HG03095 (cell line): ENCODE data around the gene BCKDHA.
"Not testable (repeated sequence)": the region's sequence is repeated elsewhere in the genome, so short reads cannot be mapped to it uniquely, and the experiment has no call there.

Experiments used
- ATAC-seq: cut with Tn5 transposase; IDR thresholded peaks from one replicate; pipeline ENCODE4 v1.9.1; 2021; ENCODE audit warnings: moderate library complexity; ENCODE audit not compliant: unreplicated experiment

BCKDHA gene

DNA sequence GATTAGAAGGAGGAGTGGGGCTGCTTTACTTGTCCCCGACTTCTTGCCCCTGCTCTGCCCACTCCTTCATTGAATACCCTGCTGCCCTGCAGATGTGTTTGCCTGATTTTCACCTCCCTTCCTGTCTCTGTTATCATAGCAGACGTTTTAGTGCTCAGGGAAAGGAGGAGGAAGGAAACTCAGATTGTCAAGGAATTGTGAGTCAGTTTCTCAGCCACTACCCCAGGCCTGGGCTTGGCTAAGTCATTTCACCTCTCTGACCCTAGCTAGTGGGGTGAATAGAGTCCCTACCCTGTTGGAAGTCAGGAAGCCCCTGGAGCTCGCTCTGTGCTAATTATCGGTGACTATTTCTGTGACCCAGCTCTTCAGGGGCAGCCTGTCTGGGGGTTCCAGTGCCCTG is 3.9 kb downstream of the BCKDHA start:
- no peak for ATAC-seq

DNA sequence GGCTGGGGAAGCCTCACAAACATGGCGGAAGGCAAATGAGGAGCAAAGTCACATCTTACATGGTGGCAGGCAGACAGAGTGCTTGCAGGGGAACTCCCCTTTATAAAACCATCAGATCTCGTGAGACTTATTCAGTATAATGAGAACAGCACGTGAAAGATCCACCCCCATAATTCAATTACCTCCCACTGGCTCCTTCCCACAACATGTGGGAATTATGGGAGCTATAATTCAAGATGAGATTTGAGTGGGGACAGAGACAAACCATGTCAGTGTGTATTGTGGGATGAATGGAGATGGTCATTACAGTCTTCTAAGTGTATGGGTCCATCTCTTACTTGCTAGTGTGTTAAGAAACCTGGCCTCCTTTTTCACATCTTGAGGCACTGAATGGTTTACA is 4.4 kb downstream of the BCKDHA start:
- no peak for ATAC-seq

DNA sequence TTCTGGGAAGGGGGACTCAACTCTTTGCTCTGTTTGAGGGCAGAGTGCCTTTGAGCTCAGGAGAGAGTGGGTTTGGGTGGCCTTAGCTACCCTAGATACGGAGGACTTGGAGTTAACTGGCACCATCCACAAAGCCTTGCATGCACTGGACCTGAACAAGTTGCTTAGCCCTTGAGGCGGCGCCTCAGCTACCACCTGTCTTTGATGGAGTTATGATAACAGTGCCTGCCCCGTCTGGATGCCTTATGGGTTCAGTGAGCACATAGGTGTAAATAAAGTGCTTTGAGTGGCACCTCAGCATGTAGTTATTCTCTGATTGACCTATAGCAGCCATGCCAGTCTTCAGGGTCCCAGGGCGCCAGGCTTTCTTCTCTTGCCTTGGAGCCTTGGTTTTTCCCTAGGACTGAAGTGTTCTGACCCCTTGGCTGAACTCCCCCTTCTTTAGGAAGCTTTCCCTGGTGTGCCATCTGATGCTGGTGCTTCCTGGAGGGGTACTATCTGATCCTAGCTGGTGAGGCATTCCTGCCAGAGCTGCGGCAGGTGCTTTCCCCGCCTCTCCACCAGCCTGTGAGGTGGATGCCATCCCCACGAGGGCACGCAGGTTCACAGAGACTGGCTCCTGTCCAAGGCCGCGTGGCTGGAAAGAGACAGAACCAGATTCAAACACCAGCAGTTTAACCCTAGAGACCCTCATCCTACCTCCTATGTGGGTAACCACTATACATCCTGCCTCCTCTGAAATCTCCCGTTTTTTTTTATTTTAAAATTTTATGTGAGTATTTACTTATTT is 5.8 kb downstream of the BCKDHA start:
- no peak for ATAC-seq

GRCh38 chr19:41405776-41406175 is 8.2 kb downstream of the BCKDHA start:
- ATAC-seq, result no peak

GRCh38 chr19:41407271-41407670 is 9.7 kb downstream of the BCKDHA start:
- no peak for ATAC-seq

DNA sequence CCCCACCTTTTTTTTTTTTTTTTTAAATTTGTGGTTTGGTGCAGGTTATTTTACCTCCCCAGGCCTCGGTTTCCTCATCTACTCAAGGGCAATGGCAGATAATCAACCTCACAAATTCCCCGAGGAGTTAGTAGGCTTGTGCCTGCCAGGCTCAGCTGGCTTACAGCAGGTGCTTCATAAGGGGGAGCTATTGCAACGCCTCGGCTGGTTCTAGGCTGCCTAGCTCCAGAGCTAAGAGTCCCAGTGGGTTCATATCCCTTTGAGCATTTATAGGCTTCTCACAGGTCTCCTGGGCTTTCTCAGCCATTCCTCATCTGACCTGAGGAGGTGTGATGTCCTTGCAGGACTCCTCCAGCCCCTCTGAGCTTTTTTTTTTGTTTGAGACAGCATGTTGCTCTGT is 10.6 kb downstream of the BCKDHA start:
- no peak for ATAC-seq

- ATAC-seq, result not testable (repeated sequence)
These were observed 11.2 kb downstream of the BCKDHA start for GRCh38 chr19:41408846-41409245.

DNA sequence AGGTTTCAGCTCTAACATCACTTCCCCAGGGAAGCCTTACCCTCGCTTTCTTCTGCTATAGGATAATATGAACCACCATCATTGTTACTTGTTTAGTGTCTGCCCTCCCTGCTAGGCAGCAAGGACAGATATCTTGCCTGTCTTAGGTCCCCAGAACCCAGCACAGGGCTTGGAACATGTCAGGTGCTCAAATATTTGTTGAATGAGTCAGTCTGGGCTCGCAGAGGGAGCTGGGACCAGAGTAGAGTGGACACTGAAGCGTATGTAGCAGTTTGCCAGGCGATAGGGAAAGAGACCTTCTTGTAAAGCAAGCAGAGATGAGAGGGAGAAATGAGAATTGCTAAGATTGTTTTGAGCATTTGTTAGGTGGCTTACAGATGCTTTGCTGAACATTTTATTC is 11.7 kb downstream of the BCKDHA start:
- ATAC-seq, result no peak

- ATAC-seq, result no peak
These were observed 12.9 kb downstream of the BCKDHA start for GRCh38 chr19:41410336-41411054.

GRCh38 chr19:41411100-41411967 is 13.7 kb downstream of the BCKDHA start:
- no peak for ATAC-seq

DNA sequence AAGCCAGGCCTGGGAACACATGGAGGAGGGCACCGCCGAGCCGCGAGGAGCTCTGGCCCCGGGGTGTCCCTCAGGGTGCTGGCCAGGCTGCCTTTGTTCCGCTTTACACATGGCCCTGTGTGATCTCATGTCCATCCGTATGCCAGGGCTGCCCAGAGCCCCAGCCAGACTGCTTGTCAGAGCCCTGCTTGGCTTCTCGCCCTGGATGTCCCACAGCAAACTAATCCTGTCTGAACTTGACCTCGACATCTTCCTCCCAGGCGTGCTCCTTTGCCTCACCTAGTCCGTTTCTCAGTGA is 14.3 kb downstream of the BCKDHA start:
- ATAC-seq, result no peak

DNA sequence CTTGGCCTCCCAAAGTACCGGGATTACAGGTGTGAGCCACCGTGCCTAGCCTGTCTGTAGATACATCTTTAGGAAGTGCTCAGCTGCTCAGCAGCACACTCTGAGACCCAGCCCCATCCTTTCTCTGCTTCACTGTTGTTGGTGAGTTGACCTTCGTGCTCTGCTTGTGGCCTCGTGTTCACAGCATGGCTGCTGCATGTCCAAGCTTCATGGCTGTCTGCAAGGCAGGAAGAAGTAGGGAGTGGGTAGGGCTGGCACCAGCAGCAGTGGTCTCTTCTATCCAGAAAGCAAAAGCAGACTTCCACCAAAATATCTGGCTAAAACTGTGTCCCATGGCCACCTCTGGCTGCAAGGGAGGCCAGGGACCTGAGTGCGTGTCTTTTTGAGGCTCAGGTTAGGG is 15.3 kb downstream of the BCKDHA start:
- ATAC-seq, result no peak

DNA sequence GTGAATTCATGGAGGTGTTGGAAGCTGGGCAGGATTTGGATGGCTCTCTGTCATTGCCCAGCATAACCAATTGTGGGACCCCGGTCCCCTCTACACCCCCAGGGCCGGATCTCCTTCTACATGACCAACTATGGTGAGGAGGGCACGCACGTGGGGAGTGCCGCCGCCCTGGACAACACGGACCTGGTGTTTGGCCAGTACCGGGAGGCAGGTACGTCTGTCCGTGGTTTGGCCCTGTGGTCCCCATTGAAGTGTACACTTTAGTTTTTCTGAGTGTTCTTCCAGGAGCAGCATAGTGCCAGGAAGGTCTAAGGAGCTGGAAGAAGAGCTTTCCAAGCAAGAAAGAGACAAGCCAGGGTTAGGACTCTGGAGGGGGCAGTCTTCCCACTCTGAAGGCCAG is 16.3 kb downstream of the BCKDHA start:
- no peak for ATAC-seq

GRCh38 chr19:41414461-41414860 is 16.8 kb downstream of the BCKDHA start:
- ATAC-seq, result no peak

- ATAC-seq, result no peak
These were observed 17.5 kb downstream of the BCKDHA start for GRCh38 chr19:41415154-41415571.

GRCh38 chr19:41416194-41416674 is 18.6 kb downstream of the BCKDHA start:
- ATAC-seq, result no peak

GRCh38 chr19:41420101-41420880 is 22.7 kb downstream of the BCKDHA start:
- ATAC-seq, result no peak

DNA sequence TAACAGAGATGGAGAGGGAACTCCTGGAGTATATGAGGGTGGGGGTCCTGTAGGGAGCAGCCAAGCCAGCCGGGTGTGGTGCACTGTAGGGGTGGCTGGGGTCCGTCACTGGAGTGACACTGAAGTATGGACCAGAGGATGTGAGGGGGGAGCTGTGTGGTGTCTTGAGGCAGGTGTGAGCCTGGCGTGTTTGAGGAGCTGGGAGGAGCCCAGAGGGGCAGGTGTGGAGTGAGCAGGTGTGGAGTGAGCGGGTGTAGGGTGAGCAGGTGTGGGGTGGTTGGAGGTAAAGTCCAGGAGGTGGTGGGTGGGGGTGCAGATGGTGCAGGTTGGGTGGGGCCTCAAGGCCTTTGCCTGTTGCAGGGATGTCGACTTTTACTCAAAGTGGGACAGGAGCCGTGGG is 23.7 kb downstream of the BCKDHA start:
- ATAC-seq, result no peak

GRCh38 chr19:41421973-41422372 is 24.4 kb downstream of the BCKDHA start:
- no peak for ATAC-seq

DNA sequence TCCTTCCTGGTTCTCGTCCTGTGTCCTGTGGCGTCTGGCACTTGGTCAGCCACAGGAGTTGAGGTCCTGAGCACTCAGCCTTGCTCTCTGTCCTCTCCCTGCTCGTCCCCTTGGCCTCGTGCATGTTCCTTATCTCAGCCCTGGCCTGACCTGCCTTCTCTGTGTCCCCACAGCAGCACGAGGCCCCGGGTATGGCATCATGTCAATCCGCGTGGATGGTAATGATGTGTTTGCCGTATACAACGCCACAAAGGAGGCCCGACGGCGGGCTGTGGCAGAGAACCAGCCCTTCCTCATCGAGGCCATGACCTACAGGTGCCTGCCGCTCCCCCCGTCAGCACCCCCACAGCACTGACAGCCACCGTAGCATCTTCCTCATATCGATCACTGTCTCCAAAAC is 24.8 kb downstream of the BCKDHA start:
- no peak for ATAC-seq

DNA sequence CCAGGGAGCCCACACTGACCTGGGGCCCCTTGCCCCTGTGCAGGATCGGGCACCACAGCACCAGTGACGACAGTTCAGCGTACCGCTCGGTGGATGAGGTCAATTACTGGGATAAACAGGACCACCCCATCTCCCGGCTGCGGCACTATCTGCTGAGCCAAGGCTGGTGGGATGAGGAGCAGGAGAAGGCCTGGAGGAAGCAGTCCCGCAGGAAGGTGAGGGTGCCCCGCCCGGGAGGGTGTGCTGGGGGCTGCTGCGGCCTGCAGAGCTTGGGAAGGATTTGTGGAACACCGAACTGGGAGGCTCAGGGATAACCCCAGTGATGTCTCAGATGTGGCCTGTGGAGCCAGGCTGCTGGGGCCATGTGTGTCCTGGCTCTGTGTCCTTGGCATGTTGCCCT is 25.3 kb downstream of the BCKDHA start:
- ATAC-seq, result no peak
